ENCODE results near the gene CCNL1.

GRCh38 chr3:157100608-157101396 is 59.1 kb downstream of the CCNL1 start:
- TF ChIP-seq CTCF (IDR thresholded peaks at IDR 0.05) (no peak), POLR2A (IDR thresholded peaks at IDR 0.05) (no peak)

Data from Peyer's patch (tissue), 4 donors.